Retina (tissue), 1 donor: ENCODE measurements around the gene FECH.
"Not testable (repeated sequence)": the region's sequence is repeated elsewhere in the genome, so short reads cannot be mapped to it uniquely, and the experiment has no call there.

Source experiments
- DNase-seq: peaks from one replicate; pipeline ENCODE4 v3.0.0-alpha.2; 2016

Gene FECH

GRCh38 chr18:57529151-57529550 is 57.4 kb downstream of the FECH start:
- DNase-seq: no peak

GRCh38 chr18:57527556-57528229 is 58.8 kb downstream of the FECH start:
- DNase-seq: no peak

DNA sequence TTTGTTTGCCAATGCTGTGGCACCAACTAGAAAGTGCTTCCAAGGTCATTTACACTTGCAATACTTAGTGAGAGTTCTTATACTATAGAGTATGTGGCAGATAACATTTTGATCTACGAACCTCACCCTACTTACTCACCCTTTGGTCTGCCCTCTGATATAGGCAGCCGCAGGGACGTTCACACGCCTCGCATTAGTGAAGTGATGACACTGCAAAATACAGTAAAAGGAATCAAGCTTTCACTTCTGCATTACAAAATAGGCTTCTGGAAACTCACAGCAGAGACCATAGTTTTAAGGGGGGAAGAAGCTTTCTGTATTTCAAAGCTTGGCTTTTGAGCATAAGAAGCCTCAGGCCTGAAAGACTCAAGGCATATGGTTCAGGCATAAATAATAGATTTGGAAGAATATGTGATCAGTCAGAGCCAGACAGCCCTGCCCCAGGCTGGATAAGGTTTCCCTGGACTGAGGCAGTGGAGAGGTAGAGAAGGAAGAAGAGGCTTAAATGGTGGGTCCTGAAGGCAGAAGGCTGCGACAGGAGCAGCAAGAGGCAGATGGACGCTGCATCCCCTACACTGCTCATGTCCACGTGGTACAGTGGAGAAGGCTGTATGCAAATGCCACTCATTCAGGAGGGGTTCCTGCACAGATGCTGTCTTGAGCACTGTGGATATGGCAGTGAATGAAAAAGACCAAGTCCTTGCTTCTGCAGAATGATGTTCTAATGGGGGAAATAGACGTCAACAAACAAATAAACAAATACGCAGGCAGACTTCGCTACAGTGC is 63.1 kb downstream of the FECH start:
- DNase-seq: peak; percentile 37

- DNase-seq: not testable (repeated sequence)
These were observed 64.2 kb downstream of the FECH start for GRCh38 chr18:57522348-57522747.

DNA sequence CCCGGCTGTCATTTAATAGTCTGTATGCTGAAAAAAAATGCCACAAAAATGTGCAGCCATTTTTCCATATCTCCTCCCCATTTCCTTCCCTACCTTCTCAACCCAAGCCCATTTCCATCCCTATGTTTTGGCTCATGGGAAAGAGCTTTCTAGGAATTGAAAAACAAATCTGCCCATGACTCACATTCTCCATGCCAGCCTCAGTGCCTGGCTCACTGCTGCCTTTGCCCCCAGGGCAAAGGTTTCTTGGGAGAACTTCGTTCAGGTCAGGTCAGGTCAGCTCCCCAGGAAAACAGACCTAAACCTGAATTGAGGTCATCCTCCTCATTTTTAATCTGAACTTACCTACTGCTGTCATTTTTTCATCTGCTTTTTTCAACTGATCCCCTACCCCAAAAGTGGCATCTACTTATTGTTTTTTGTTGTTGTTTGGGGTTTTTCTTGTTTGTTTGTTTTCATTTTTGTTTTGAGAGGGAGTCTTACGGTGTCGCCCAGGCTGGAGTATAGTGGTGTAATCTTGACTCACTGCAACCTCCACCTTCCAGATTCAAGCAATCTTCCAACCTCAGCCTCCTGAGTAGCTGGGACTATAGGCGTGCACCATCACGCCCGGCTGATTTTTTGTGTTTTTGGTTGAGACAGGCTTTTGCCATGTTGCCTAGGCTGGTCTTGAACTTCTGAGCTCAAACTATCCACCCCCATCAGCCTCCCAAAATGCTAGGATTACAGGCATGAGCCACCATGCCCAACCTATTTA is 66.7 kb downstream of the FECH start:
- DNase-seq: no peak

DNA sequence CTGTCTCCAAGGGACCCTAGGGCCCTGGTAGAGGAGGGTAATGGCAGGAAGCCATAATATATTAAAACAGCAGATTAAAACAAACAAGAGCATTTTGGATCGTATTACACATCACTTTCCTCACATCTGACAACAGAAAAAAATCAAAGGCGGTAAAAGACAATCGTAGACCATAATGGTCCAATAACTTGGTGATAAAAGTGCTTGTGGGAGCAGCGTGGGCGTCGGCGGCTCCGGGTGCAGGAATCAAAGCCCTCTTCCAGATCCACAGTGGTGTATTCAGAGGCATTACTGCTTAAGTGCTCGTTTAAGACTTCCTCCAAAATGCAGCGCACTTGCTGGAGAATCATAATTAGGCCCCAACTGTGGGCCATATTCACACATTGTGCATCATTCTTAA is 68.0 kb downstream of the FECH start:
- no peak for DNase-seq

DNA sequence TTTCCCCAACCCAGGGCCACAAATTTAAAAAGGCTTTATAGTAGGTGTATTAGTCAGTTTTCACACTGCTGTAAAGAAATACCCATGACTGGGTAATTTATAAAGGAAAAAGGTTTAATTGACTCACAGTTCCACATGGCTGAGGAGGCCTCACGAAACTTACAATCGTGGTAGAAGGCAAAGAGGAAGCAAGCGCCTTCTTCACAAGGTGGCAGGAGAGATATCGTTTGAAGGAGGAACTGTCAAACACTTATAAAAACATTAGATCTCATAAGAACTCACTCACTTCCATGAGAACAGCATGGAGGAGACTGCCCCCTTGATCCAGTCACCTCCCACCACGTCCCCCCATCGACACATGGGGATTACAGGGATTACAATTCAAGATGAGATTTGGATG is 70.4 kb downstream of the FECH start:
- DNase-seq: no peak

DNA sequence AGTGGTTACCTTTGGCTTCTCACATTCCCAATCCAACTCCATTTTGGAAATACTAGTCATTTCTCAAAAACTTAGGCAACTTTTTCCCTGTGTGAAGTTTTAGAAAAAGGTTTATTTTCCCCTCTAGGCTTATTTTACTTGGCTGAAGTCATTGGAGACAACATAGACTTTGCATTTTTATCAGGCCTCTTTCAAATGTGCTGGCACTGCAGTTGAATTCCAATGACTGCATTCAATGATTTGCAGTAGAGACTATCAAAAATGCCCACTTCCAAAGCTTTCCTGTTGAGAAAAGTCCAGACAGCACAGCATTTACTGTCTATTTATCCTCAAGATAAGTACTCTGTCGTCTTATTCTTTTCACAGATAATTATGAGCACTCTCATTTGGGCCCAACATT is 81.3 kb downstream of the FECH start:
- no peak for DNase-seq

GRCh38 chr18:57502624-57503023 is 83.9 kb downstream of the FECH start:
- DNase-seq: no peak

DNA sequence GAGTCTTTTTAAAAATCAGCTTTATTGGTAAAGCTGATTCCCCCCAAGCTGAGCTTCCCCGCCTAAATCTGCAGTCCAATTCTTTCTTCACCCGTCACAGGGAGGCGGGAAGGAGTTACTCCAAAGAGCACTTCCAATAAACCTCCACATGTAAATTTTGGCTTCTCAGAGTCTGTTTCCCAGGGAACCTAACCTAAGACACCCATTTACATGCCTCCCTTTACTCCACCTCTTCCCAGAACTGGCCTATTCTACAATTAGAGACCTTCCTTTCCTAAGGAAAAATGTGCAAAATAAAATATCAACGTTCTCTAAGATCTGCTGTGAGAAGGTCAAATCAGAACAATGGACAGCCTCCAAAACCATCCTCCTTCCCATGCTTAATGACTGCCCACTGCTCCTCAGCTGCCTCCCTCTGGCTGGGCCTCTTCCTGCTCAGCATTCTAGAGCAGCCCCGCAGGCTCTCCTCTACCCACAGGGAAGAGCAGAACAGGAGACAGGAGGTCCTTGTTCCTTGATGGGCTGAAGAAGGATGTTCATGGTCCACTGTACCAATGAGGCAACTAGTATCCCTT is 87.7 kb downstream of the FECH start:
- no peak for DNase-seq
